Body of pancreas (tissue), 4 donors: Measurements from ENCODE around the gene CSNK1G1.

Source experiments
- CTCF ChIP-seq, 7 experiments: fragments of 450-650 bp in 4 of 7; fragments of 200-600 bp in 3 of 7; sonication (generic) in 3 of 7; IDR thresholded peaks; one replicate each; pipeline ENCODE4 v1.5.1; 2016 to 2019; ENCODE audit warnings: antibody characterized with exemption in 7 of 7
- POLR2A ChIP-seq, 3 donors: fragments of 450-650 bp; IDR thresholded peaks; one replicate each; pipeline ENCODE4 v1.6.1; 2016; ENCODE audit warnings: antibody characterized with exemption in 3 of 3, mild to moderate bottlenecking in 2 of 3

DNA sequence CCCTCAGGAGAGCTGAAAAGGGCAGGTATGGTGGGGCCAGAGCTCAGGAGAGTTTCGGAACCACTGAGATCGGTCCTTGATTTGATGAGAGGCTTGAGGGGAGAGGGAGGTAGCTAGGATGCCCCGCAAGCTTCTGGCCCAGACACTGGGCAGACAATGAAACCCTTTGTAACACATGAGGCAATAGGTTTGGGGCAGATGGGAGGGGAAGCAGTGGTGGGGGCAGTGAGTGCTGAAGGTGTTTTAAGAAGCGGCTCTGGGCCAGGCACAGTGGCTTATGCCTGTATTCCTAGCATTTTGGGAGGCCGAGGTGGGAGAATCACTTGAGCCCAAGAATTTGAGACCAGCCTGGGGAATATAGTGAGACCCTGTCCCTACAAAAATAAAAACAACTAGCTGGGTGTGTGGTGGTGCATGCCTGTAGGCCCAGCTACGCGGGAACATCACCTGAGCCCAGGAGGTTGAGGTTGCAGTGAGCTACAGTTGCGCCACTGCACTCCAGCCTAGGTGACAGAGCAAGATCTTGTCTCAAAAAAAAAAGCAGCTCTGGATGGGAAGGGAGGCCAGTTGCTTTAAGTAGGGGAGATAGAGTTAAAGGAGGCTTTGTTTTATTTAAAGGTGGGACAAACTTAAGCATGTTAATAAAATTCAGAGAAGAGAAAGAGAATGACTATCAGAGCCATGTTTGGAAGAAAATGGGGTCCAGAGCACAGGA is 214.0 kb downstream of the CSNK1G1 start:
- no peak for TF ChIP-seq CTCF (IDR thresholded peaks at IDR 0.05)
- no peak for TF ChIP-seq POLR2A (IDR thresholded peaks at IDR 0.05)
